Small intestine (tissue), 16 donors: ENCODE measurements around the gene HMX3. TPM values are rescaled to one million over a fixed set of nuclear protein-coding genes. Genes with fewer than 3 reads are reported as not detected.

Experiments
- DNase-seq, 2 donors: peaks; one replicate each; pipeline versions ENCODE4 v3.0.0 to v3.0.0-alpha.2; 2013
- FAIRE-seq: peaks from 2 replicates; lab custom pipeline; 2012; peaks lifted over from hg19 to GRCh38; lab: Jason Lieb, UNC
- H3K27ac ChIP-seq, 3 donors: one replicate each; pipeline ENCODE4 v1.5.1; 2013; ENCODE audit warnings: low read length in 2 of 3, mild to moderate bottlenecking in 2 of 3, control low read depth in 1 of 3, inconsistent platforms in 1 of 3, low read depth in 1 of 3, moderate library complexity in 1 of 3
- H3K27me3 ChIP-seq, 3 donors: one replicate each; pipeline ENCODE4 v1.6.1; 2013; ENCODE audit warnings: low read length in 3 of 3, inconsistent platforms in 1 of 3; ENCODE audit not compliant: control insufficient read depth in 3 of 3, insufficient read depth in 3 of 3
- H3K36me3 ChIP-seq, 3 donors: one replicate each; pipeline ENCODE4 v1.6.1; 2013; ENCODE audit warnings: low read length in 3 of 3, inconsistent platforms in 1 of 3, low read depth in 1 of 3, mild to moderate bottlenecking in 1 of 3, moderate library complexity in 1 of 3; ENCODE audit not compliant: control insufficient read depth in 3 of 3, insufficient read depth in 2 of 3
- H3K4me1 ChIP-seq, 3 donors: one replicate each; pipeline ENCODE4 v1.6.1; 2013; ENCODE audit warnings: low read length in 2 of 3, inconsistent platforms in 1 of 3, low read depth in 1 of 3, mild to moderate bottlenecking in 1 of 3, moderate library complexity in 1 of 3; ENCODE audit not compliant: control insufficient read depth in 3 of 3, insufficient read depth in 2 of 3
- H3K4me3 ChIP-seq, 3 donors: one replicate each; pipeline ENCODE4 v1.5.1; 2013; ENCODE audit warnings: low read length in 3 of 3, control low read depth in 1 of 3, inconsistent platforms in 1 of 3, low read depth in 1 of 3, mild to moderate bottlenecking in 1 of 3, moderate library complexity in 1 of 3
- H3K9me3 ChIP-seq, 2 donors: one replicate each; pipeline ENCODE4 v1.6.1; 2013; ENCODE audit warnings: low read depth in 1 of 2, low read length in 1 of 2; ENCODE audit not compliant: control insufficient read depth in 2 of 2, insufficient read depth in 1 of 2
- WGBS, 3 donors: extraction: QIAGEN DNeasy Blood & Tissue Kit; methylation state at CpG; one replicate each; pipeline ENCODE4 v1.1.7; 2013; 5-methylcytosine and 5-hydroxymethylcytosine counted together
- long read RNA-seq, 10 donors: transcript quantifications; one replicate each; lab custom pipeline, GENCODE V29; 2026
- polyA plus RNA-seq, 4 donors: library from polyadenylated mRNA; stranded (reverse) in 3 of 4; unstranded in 1 of 4; fragments of 200-250 nt in 3 of 4; fragments of 120-200 nt in 1 of 4; gene quantifications; one replicate each; pipeline versions ENCODE4 v1.2.1 to v1.2.3, GENCODE V29; 2013
- donor health status: healthy with polysubstance abuse.
- donor health status: control.
- donor health status: control.
- donor health status: Bipolar disorder and iron deficiency.
- donor health status: healthy.

The HMX3 gene
- under 1 TPM in 2 of 4 donors, not detected in 2; 0.31 to 0.51 TPM for polyA plus RNA-seq
- long read RNA-seq, donor 1, partial matches to known transcripts, result 0 of 3 reads
- long read RNA-seq, donor 1, other reads (novel, unspliced or antisense), result 0 of 3 reads
- long read RNA-seq, donor 2, result 0 reads
- long read RNA-seq, donor 3, result 0 reads
- long read RNA-seq, donor 4, result 0 reads
- long read RNA-seq, donor 5, result 0 reads
- long read RNA-seq, donor 6, result 0 reads
- long read RNA-seq, donor 7, result 0 reads
- long read RNA-seq, donor 8, result 0 reads
- long read RNA-seq, donor 9, partial matches to known transcripts, result 0 of 1 reads
- long read RNA-seq, donor 9, other reads (novel, unspliced or antisense), result 0 of 1 reads
- long read RNA-seq, donor 10, result 0 reads

DNA sequence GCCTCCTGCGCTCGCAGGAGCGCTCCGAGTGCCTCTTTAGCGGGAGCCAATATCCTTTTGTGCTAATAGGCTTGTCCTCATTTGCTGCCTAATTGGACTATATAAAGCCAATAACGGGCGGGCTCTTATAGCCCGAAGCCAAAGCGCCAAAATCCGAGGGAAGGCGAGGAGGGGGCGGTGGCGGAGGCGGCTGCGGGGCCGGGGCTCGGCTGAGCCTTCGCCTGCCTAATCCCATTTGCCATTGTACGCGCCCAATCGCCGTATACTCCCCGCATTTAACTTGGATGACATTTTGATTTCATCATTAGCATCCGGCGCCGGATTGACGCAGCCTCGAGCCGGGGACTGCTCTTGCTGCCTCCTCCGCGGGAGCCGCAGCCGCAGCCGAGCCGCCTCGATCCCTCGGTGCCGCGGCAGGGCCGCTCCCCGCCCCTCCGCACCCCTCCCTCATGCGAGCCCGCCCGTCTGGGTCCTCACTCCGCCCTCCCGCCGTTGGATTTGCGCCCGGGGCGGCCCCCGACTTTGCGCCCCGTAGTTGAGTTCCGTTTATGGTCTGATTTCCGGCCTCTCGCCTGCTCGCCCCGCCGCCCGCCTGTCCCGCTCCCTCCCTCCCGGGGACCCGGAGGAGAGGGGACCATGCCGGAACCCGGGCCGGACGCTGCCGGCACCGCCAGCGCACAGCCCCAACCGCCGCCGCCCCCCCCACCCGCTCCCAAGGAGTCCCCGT lies at the start of gene HMX3:
TSS of gene HMX3 (plus strand) at position 556 of the 727 bp plus-strand sequence. CDS start at position 637, 81 bp downstream.
- Histone ChIP-seq H3K36me3 (no peaks in the 10 kb centered on the region), H3K27ac (no peak within 1 kb of the TSS), H3K9me3 (no peaks in the 10 kb centered on the region), H3K4me3 (peak within 1 kb of the TSS in 1 of 3 donors; percentile 47), H3K27me3 (peaks cover 51 to 92% (median 54%) of the 10 kb centered on the region in 3 donors), H3K4me1 (peaks cover 0 to 6% (median 0%) of the 10 kb centered on the region in 3 donors)
- WGBS, 3 donors, result 2 to 3% (median 3%) methylated on average over 44 to 76 of the region's 76 CpGs
- FAIRE-seq, result no peak
- DNase-seq, result no peak

DNA sequence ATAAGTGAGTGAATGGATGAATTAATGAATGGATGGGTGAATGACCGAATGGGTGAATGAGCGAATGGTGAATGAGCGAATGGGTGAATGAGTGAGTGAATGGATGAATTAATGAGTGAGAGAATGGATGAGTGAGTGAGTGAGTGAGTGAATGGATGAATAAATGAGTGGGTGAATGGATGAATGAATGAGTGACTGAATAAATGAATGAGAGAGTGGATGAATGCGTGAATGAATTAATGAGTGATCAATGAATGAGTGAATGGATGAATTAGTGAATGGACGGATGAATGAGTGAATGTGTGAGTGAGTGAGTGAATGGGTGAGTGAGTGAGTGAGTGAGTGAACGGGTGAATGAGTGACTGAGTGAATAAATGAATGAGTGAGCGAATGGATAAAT lies 49.5 kb upstream of the HMX3 start:
- Histone ChIP-seq H3K4me1 (no peaks in the 10 kb centered on the region), H3K27me3 (peaks cover 0 to 5% (median 3%) of the 10 kb centered on the region in 3 donors), H3K9me3 (no peaks in the 10 kb centered on the region), H3K27ac (no peak overlapping the region), H3K36me3 (no peaks in the 10 kb centered on the region), H3K4me3 (no peak overlapping the region)
- WGBS, 3 donors, result 83 to 86% (median 84%) methylated on average over 7 of the region's 7 CpGs
- DNase-seq, result no peak
- FAIRE-seq, result no peak

- Histone ChIP-seq H3K27ac (no peak overlapping the region), H3K4me3 (no peak overlapping the region), H3K36me3 (no peaks in the 10 kb centered on the region), H3K4me1 (no peaks in the 10 kb centered on the region), H3K9me3 (no peaks in the 10 kb centered on the region), H3K27me3 (peaks cover 0 to 3% (median 0%) of the 10 kb centered on the region in 3 donors)
- DNase-seq, result no peak
- 78 to 88% (median 87%) methylated on average over 4 of the region's 4 CpGs for WGBS, 3 donors
- FAIRE-seq, result no peak
These were observed 48.4 kb upstream of the HMX3 start for GRCh38 chr10:123087348-123087747.

DNA sequence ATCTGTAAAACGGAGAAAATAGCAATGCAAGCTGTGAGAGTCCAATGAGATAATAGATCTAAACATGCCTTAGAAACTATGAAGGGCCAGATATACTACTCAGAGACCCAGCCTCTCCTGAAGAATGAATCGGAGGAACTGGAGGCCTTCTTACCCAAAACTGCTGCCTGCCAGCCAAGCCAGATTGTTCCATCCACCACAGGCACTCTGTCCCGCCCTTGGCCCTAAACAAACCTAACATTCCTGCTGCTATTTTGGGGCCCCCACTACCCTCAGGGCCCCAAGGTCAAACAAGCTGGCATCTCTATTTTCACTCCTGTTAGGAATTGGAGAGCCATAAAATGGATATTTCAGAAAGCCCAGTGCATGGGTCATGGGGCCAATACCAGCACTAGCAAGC lies 48.0 kb upstream of the HMX3 start:
- Histone ChIP-seq H3K36me3 (no peaks in the 10 kb centered on the region), H3K9me3 (no peaks in the 10 kb centered on the region), H3K4me3 (no peak overlapping the region), H3K27ac (no peak overlapping the region), H3K27me3 (peaks cover 0 to 3% (median 0%) of the 10 kb centered on the region in 3 donors), H3K4me1 (no peaks in the 10 kb centered on the region)
- 50 to 65% (median 60%) methylated on average over 3 of the region's 3 CpGs for WGBS, 3 donors
- no peak for DNase-seq
- no peak for FAIRE-seq

DNA sequence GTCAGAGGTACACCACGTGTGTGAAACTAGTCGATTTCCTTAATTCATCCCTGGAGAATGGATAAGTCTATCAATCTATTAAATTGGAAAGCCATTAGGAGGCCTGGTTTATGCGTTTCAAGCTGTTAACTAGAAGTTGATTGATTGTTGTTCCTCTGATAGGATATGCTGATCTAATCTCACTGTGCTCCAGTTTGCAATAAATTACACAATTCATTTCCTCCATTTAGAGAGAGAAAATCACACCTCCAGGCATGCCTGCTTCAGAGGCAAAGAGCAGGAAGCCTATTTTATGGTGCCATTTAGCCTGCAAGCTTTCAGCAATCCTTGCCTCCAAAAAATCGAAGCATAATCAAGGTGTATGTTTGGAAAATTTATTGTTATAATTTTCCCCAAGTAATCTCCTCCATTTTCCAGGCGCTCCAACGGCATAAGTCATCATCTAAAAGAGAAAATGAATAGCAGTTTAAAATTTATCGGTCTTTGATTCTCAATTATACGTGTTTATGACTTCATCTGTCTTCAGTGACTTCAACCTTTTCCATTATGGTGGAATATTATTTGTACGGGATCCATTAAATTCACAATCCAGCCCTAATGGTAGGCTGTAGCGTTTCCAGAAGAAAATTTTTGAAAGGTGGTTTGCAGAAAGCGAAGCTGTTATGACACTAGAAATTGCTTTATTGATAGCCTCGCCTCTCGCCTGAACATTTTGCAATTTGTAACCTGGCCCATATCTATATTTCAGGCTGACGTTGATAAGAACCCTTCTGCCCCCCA lies 42.9 kb upstream of the HMX3 start:
- FAIRE-seq (no peak), DNase-seq (no peak)
- Histone ChIP-seq H3K4me1 (no peaks in the 10 kb centered on the region), H3K9me3 (no peaks in the 10 kb centered on the region), H3K36me3 (no peaks in the 10 kb centered on the region), H3K27me3 (peaks cover 0 to 5% (median 4%) of the 10 kb centered on the region in 3 donors), H3K27ac (no peak overlapping the region), H3K4me3 (no peak overlapping the region)
- WGBS, 3 donors, result 65 to 73% (median 65%) methylated on average over 14 of the region's 14 CpGs

DNA sequence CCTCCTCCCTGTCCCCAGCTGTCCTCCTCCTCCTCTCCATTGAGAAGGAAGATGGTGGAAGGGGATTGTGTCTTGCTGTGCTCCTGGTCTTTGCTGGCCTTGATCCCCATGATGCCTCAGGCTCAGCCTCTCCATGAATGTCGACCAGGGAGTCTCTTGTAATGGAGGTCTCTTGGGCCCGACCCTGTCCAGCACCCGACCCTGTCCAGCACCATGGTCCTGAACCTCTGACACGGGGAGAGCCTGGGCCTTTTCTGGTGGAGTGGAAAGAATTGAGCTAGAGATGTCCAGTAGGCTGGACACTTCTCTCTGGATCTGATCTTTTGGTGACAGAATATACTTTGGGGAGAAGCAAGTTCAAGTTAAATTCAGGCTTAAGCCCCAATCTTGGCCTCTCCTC lies 42.3 kb upstream of the HMX3 start:
- H3K27ac ChIP-seq, result no peak overlapping the region
- no peaks in the 10 kb centered on the region for H3K36me3 ChIP-seq
- H3K9me3 ChIP-seq, result no peaks in the 10 kb centered on the region
- no peak for FAIRE-seq
- no peaks in the 10 kb centered on the region for H3K4me1 ChIP-seq
- H3K27me3 ChIP-seq, result peaks cover 0 to 5% (median 4%) of the 10 kb centered on the region in 3 donors
- no peak overlapping the region for H3K4me3 ChIP-seq
- DNase-seq, result no peak
- 71 to 79% (median 78%) methylated on average over 4 of the region's 4 CpGs for WGBS, 3 donors

DNA sequence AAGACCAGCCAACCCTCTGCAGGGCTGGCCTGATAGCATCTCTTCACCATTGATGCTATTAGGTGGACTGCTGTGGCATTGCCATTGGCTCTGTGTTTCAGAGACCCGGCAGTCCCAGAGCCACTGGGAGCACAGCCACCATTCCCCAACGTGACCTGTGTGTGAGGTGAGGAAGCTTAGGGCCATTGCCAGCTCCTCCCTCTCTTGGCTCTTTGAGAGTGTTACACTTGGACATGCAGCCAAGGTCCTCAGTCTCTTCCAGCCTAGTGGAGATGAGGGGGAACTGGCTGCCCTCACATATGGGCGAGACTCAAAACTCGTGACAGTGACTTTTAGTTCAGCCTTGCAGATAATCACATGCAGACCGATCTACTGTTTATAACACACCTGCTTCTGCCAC lies 39.3 kb upstream of the HMX3 start:
- DNase-seq (no peak), FAIRE-seq (no peak)
- no peaks in the 10 kb centered on the region for H3K4me1 ChIP-seq
- WGBS, 3 donors, result 70 to 83% (median 76%) methylated on average over 5 of the region's 5 CpGs
- H3K4me3 ChIP-seq, result no peak overlapping the region
- H3K9me3 ChIP-seq, result no peaks in the 10 kb centered on the region
- peaks cover 0 to 5% (median 4%) of the 10 kb centered on the region in 3 donors for H3K27me3 ChIP-seq
- no peak overlapping the region for H3K27ac ChIP-seq
- H3K36me3 ChIP-seq, result no peaks in the 10 kb centered on the region

- no peaks in the 10 kb centered on the region for H3K4me1 ChIP-seq
- FAIRE-seq (no peak), DNase-seq (no peak)
- WGBS, 3 donors, result 52 to 77% (median 61%) methylated on average over 7 of the region's 7 CpGs
- H3K36me3 ChIP-seq, result no peaks in the 10 kb centered on the region
- no peaks in the 10 kb centered on the region for H3K9me3 ChIP-seq
- H3K27me3 ChIP-seq, result peaks cover 0 to 5% (median 4%) of the 10 kb centered on the region in 3 donors
- H3K4me3 ChIP-seq, result no peak overlapping the region
- no peak overlapping the region for H3K27ac ChIP-seq
These were observed 38.7 kb upstream of the HMX3 start for GRCh38 chr10:123097039-123097438.
